MCF 10A (cell line): Measurements from ENCODE around the gene OR2B6. TPM values are rescaled to one million over a fixed set of nuclear protein-coding genes. Genes with fewer than 3 reads are reported as not detected.

Experiments used
- BruUV-seq: library from RNA; stranded (reverse); fragments of 400-500 nt; replicated peaks from 2 replicates; lab custom pipeline; 2021; lab: Mats Ljungman, UMichigan
- CTCF ChIA-PET: fragments of 300-600 bp; sonication (Branson Sonifier 250); formaldehyde crosslinking; extraction: SDS; loops from one replicate; lab custom pipeline; 2021; ENCODE audit warnings: antibody characterized with exemption, inconsistent platforms; lab: Yijun Ruan, JAX
- POLR2A ChIA-PET: fragments of 300-600, 350-650 bp; sonication (Branson Sonifier 250); formaldehyde crosslinking; extraction: SDS; loops from one replicate; lab custom pipeline; 2020; ENCODE audit warnings: antibody characterized with exemption, inconsistent platforms; lab: Yijun Ruan, JAX
- DNase-seq: peaks from one replicate; pipeline ENCODE4 v3.0.0-alpha.2; 2018; ENCODE audit not compliant: unreplicated experiment
- H3K27ac Mint-ChIP-seq: one replicate; pipeline ENCODE4 v1.8.0; 2022; ENCODE audit warnings: mild to moderate bottlenecking, low read depth, mixed read lengths; ENCODE audit not compliant: unreplicated experiment
- H3K27me3 Mint-ChIP-seq: one replicate; pipeline ENCODE4 v1.8.0; 2022; ENCODE audit warnings: mixed read lengths; ENCODE audit not compliant: insufficient read depth, unreplicated experiment
- H3K36me3 Mint-ChIP-seq: one replicate; pipeline ENCODE4 v1.8.0; 2022; ENCODE audit warnings: mild to moderate bottlenecking, moderate library complexity, mixed read lengths; ENCODE audit not compliant: insufficient read depth, unreplicated experiment
- H3K4me1 Mint-ChIP-seq: one replicate; pipeline ENCODE4 v1.8.0; 2022; ENCODE audit warnings: mixed read lengths; ENCODE audit not compliant: insufficient read depth, unreplicated experiment
- H3K4me3 Mint-ChIP-seq: one replicate; pipeline ENCODE4 v1.8.0; 2022; ENCODE audit warnings: mild to moderate bottlenecking, moderate library complexity, mixed read lengths; ENCODE audit not compliant: unreplicated experiment
- H3K9me3 Mint-ChIP-seq: one replicate; pipeline ENCODE4 v1.8.0; 2022; ENCODE audit warnings: mixed read lengths; ENCODE audit not compliant: unreplicated experiment
- CTCF ChIP-seq: fragments of 200-600 bp; IDR thresholded peaks from one replicate; pipeline ENCODE4 v1.8.0; 2022; ENCODE audit warnings: antibody characterized with exemption, mild to moderate bottlenecking; ENCODE audit not compliant: unreplicated experiment
- intact Hi-C: fragments of 100-400 bp; cut with micrococcal nuclease; formaldehyde crosslinking; loops from 2 replicates; pipeline ENCODE4 v1.14.1; 2022
- total RNA-seq: library from RNA; stranded (reverse); gene quantifications from 2 replicates; pipeline ENCODE4 v1.2.3, GENCODE V29; 2022

Gene OR2B6
- total RNA-seq, 1 experiment from 2014 or later = not detected

GRCh38 chr6:28005152-28005890 is 48.3 kb downstream of the OR2B6 start:
- DNase-seq = no peak
- CTCF ChIA-PET = interaction anchor here (0.6 kb wide), 1 partner anchor 1453 kb away, joined by 3 read pairs; no protein-coding TSS in a partner anchor
- Mint-ChIP-seq H3K9me3 (no peaks in the 10 kb centered on the region), H3K27ac (no peak overlapping the region), H3K4me3 (no peak overlapping the region), H3K36me3 (no peaks in the 10 kb centered on the region), H3K4me1 (no peaks in the 10 kb centered on the region), H3K27me3 (peaks cover 21% of the 10 kb centered on the region)
- POLR2A ChIA-PET = interaction anchor here (0.7 kb wide), 1 partner anchor 55 kb away, joined by 4 read pairs; no protein-coding TSS in a partner anchor
- TF ChIP-seq CTCF = no peak
- intact Hi-C loops = no loop called here
- no TSS peak for BruUV-seq

- no peak overlapping the region for H3K4me3 Mint-ChIP-seq
- CTCF ChIA-PET = interaction anchor here (0.6 kb wide), 1 partner anchor 1452 kb away, joined by 3 read pairs; no protein-coding TSS in a partner anchor
These were observed 48.9 kb downstream of the OR2B6 start for GRCh38 chr6:28005975-28006374.

More at GRCh38 chr6:28005975-28006374, 48.9 kb downstream of the OR2B6 start:
- Mint-ChIP-seq H3K36me3 (no peaks in the 10 kb centered on the region), H3K27me3 (peaks cover 23% of the 10 kb centered on the region), H3K9me3 (no peaks in the 10 kb centered on the region), H3K27ac (no peak overlapping the region), H3K4me1 (no peaks in the 10 kb centered on the region)
- TF ChIP-seq CTCF = no peak
- no TSS peak for BruUV-seq
- no peak for DNase-seq
- POLR2A ChIA-PET = interaction anchor here (0.6 to 0.7 kb wide), 2 partner anchors 54 to 410 kb away, joined by 4 read pairs; no protein-coding TSS in a partner anchor
- intact Hi-C loops = no loop called here

Other genes starting within 250 kb of the OR2B6 start
- not detected in 2 replicates for gene OR2B2, start 44.8 kb upstream of the OR2B6 start, total RNA-seq
- 7.1 and 10.8 TPM in 2 replicates for gene ZNF165, start 123.3 kb downstream of the OR2B6 start, total RNA-seq
- gene ZSCAN16, start 167.4 kb downstream of the OR2B6 start, total RNA-seq = 2.6 and 4.4 TPM in 2 replicates
- gene ZKSCAN8, start 184.6 kb downstream of the OR2B6 start, total RNA-seq = 26.7 and 27.9 TPM in 2 replicates